Body of pancreas (tissue), 4 donors: ENCODE results near the gene LDLRAD2.

Experiments used
- POLR2A ChIP-seq, 3 donors: fragments of 450-650 bp; IDR thresholded peaks; one replicate each; pipeline ENCODE4 v1.6.1; 2016; ENCODE audit warnings: antibody characterized with exemption in 3 of 3, mild to moderate bottlenecking in 2 of 3
- TF ChIP-seq, protein P1 (sequence below), 7 experiments: fragments of 450-650 bp in 4 of 7; fragments of 200-600 bp in 3 of 7; sonication (generic) in 3 of 7; IDR thresholded peaks; one replicate each; pipeline ENCODE4 v1.5.1; 2016 to 2019; ENCODE audit warnings: antibody characterized with exemption in 7 of 7

- TF ChIP-seq, protein P1, sequence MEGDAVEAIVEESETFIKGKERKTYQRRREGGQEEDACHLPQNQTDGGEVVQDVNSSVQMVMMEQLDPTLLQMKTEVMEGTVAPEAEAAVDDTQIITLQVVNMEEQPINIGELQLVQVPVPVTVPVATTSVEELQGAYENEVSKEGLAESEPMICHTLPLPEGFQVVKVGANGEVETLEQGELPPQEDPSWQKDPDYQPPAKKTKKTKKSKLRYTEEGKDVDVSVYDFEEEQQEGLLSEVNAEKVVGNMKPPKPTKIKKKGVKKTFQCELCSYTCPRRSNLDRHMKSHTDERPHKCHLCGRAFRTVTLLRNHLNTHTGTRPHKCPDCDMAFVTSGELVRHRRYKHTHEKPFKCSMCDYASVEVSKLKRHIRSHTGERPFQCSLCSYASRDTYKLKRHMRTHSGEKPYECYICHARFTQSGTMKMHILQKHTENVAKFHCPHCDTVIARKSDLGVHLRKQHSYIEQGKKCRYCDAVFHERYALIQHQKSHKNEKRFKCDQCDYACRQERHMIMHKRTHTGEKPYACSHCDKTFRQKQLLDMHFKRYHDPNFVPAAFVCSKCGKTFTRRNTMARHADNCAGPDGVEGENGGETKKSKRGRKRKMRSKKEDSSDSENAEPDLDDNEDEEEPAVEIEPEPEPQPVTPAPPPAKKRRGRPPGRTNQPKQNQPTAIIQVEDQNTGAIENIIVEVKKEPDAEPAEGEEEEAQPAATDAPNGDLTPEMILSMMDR (IDR thresholded peaks at IDR 0.05), result no peak
- no peak for TF ChIP-seq POLR2A (IDR thresholded peaks at IDR 0.05)
Observed at GRCh38 chr1:21778405-21778727, 33.7 kb upstream of the LDLRAD2 start.
